NCI-H1436 treated with DMSO at 0.1 percent for 48 hours (cell line): Measurements from ENCODE around the gene COMMD6.

Experiments
- DNase-seq: peaks from one replicate; lab custom pipeline; 2025; lab: John Stamatoyannopoulos, UW

COMMD6 gene

GRCh38 chr13:75521956-75522355, 15.7 kb downstream of the COMMD6 start:
- DNase-seq = no peak

GRCh38 chr13:75518439-75519088, 19.1 kb downstream of the COMMD6 start:
- DNase-seq = no peak

- DNase-seq = no peak
Observed at GRCh38 chr13:75514080-75514995, 23.3 kb downstream of the COMMD6 start.

- no peak for DNase-seq
Observed at GRCh38 chr13:75513271-75513670, 24.4 kb downstream of the COMMD6 start.

DNA sequence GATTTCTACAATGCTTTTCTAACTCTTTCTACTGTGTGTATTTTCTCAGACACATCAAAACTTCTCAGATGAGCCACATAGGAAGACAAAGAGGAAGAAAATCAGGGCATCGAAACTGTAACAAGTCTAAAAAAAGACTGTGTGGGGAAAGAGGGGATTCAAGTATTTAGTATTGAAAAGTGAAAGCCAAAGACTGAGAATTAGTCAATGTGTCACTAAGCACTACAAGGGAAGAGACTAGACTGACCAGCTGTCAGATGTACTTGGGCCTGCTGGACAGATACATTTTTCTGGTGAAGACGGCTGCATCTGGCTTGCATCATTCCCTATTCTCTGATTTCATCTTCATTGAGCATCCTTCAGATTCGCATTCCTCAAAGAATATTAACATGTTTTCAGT, 25.4 kb downstream of the COMMD6 start:
- no peak for DNase-seq

DNA sequence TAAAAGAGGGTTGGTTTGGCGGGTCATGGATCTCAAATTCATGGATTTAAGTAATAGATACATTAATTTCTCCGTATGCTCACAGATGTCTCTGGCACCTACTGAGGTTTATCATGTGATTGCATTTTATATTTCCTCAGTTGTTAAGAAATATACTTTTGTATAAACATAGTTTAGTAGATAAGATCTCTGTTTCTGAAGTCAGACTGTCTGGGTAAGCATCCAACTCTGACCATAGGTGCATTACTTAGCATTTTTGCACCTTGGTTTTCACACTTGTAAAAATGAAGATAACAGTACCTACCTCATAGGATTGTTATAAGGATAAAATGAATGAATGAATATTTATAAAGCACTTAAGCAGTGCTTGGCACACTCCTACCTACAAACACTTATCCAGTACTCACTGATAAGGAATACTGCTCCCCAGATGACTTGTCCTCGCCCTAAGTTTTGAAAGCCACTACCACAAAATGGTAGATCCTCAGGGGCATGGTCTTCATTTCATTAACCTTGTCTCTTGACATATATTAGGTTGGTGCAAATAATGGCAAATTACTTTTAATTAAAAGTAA, 26.5 kb downstream of the COMMD6 start:
- DNase-seq = no peak

- no peak for DNase-seq
Observed at GRCh38 chr13:75508002-75508548, 29.6 kb downstream of the COMMD6 start.

DNA sequence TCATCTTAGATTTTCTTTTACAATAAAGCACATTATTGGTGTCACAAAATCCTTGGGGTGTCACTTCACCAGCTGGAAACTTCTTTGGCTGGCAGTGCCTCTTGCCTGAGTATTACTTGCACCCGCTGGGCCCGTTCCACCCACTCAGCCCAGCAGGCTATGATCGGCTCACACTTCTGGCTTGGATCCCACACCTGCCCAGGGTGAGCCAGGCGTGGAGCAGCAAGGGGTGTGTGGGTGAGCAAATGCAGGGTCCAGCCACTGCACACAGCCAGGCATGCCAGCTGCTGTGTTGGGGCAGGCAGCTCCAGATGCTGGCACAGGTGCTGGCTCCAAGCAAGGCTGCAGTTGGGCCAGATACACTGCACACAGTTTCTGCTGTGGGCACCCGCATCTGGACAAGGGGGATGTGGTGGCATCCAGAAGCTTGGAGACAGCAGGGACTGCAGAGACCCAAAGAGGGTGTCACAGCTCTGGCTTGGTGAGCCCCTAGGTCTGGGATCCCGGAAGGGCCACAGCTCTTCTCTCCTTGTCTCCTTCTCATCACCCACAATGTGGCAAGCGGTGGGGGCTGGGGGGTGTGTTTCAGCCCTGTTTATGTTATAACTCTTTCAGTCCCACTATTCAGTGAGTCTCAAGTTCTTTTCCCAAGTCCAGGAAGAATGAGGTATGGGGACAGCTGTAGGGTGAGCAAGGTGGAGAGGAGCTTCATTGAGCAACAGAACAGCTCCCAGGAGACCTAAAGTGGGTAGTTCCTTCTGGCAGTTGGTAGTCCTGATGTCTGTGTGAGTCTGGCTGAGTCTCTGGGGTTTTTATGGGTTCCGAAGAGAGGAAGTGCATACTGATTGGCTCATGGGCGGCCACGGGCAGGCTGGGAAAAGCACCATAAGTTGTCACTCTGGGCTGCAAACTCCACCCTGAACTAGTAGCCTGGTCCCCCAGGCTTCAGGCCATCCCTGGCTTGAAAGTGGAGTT, 30.3 kb downstream of the COMMD6 start:
- DNase-seq = no peak

GRCh38 chr13:75506018-75506417, 31.6 kb downstream of the COMMD6 start:
- DNase-seq = no peak

DNA sequence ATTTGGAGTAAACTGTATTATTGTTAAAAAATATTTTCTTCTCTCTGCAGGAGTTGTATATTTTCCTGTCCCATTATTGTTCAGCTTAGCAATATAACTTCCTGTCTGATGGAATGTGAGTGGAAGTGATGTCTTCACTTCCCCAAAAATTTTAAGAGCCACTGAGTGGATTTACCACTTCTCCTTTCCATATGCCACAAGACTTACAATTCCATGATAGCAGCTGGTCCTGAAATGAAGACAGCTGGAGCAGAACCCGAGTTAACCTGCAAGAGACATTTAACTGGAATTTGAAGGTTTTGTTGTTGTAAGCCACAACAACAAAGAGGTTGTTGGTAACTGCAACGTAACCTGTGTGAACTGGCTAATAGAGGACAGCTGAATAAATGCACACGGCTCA, 32.3 kb downstream of the COMMD6 start:
- no peak for DNase-seq

DNA sequence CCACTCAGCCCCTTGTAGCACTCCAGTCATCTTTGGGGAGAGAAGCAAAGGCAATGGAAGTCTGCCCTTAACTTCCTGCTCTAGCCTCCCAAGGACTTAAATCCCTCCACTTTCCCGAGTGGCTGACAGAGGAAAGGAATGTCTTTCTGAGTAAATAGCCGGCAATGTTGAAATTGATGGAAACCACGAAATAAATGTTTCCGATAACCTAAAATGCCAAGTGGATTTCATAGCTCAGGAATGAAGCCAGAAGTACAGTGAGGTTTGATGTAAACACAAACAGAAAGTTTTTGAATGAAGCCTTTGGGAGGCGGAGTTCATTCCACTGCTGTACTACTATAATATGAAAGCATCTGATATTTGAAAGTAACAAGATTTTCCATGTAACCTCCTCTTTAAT, 41.7 kb downstream of the COMMD6 start:
- no peak for DNase-seq

DNA sequence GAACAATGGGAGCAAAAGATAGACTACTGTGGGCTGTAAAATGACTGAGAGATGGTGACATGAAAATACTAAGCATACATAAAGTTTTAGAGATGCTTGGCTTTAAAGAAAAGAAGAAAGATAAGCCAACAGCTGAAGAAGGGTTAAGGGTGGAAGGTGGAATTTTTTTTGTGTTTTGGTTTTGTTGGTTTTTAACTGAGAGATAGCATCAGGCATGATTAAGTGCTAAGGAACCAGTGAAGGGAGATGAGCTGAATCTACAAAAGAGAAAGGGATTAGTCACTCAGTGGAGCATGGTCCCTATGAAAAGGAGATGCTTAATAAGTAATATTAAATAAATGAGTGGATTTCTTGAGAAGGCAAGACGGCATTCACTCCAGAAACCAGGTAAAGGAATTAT, 43.1 kb downstream of the COMMD6 start:
- no peak for DNase-seq

- DNase-seq = no peak
Observed at GRCh38 chr13:75493156-75493555, 44.5 kb downstream of the COMMD6 start.

DNA sequence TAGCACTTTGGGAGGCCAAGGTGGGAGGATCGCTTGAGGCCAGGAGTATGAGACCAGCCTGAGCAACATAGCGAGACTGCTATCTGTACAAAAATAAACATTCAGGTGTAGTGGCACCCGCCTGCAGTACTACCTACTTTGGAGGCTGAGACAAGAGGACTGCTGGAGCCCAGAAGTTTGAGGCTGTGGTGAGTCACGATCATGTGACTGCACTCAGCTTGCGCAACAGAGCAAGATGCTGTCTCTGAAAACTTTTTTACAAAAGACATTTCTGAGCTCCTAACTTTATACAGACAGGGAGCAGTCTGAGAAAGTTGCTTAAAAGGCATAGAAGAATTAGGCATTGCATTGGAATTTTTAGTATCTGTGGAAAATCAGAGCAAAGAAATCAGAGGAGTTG, 45.3 kb downstream of the COMMD6 start:
- no peak for DNase-seq

GRCh38 chr13:75491376-75491775, 46.3 kb downstream of the COMMD6 start:
- DNase-seq = no peak

DNA sequence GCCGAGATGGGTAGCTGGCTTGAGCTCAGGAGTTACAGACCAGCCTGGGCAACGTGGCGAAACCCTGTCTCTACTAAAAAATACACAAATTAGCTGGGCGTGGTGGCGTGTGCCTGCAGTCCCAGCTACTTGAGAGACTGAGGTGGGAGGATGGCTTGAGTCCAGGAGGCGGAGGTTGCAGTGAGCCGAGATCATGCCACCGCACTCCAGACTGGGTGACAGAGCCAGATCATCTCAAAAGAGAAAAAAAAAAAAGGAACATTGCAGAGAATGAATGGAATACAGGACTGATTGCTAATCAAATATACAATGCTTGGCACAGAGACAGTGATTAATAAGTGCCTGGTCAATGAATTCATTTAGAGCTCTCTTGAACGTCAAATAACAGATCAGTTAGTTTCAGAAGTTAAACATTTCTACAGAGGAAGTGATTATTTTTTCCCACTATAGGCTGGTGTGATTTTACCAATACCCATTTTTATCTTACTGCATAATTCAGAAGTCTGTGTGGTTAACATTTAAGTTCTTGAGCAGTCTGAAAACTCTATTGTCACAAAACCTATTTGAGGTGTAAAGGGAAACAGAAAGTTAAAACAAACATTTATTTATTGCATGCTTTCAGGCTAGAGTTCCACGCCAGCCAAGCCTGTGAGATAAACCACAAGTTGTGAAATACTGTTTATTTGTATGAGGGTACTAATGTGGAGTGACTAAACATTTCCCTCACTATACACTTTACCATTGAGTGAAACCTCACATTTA, 48.0 kb downstream of the COMMD6 start:
- DNase-seq = no peak

GRCh38 chr13:75486146-75487062, 51.2 kb downstream of the COMMD6 start:
- DNase-seq = no peak

DNA sequence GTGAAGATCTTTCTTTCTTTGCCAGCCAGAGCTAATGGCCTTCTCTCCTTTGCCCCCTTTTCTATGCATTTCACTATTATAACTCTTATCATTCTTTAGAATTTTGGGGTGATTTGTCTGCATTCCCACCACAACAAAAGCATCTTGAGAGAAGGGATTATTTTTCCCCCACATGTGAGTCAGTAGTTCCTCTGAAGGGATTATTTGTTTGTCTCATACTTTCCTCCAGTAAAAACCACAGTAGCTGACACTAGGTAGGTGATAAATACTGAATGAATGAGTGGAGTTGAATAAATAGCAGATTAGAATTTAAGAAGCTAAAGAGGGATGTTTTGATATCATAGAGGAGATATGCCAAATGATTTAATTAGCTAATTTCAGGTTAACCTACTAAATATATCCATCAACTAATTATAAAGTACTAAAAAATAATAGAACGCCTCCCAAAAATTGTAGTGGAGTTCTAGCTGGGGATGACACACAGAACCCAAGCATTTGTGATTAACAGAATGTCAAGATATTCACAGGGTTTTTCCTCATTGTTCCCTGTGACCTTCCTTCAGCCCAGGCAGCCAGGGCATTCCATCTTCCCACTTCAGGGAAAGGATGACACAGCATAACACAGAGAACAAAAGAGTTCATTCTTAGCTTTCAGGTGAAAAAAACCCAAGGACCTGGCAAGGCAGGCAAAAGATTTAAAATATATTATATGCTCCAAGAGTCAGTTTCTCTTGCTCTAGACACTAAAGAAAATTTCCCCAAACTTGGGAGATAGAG, 52.2 kb downstream of the COMMD6 start:
- no peak for DNase-seq

GRCh38 chr13:75482820-75483079, 54.9 kb downstream of the COMMD6 start:
- DNase-seq = no peak
